ENCODE data around the gene COL23A1.
A peak's percentile ranks its signal among the peaks of the same experiment; 100 is the strongest.

COL23A1 gene

GRCh38 chr5:178462816-178463215, 127.4 kb downstream of the COL23A1 start:
- DNase-seq, result no peak

- DNase-seq, result no peak
Measured at GRCh38 chr5:178462076-178462475, 128.1 kb downstream of the COL23A1 start.

GRCh38 chr5:178461004-178461730, 129.0 kb downstream of the COL23A1 start:
- peak in 48 of 51 donors; percentile 6 to 85 (median 43) for DNase-seq

- DNase-seq, result no peak
Measured at GRCh38 chr5:178460598-178460997, 129.6 kb downstream of the COL23A1 start.

GRCh38 chr5:178460174-178460573, 130.0 kb downstream of the COL23A1 start:
- DNase-seq, result no peak

- no peak for DNase-seq
Measured at GRCh38 chr5:178458140-178458539, 132.1 kb downstream of the COL23A1 start.

- DNase-seq, result no peak
Measured at GRCh38 chr5:178457471-178457870, 132.7 kb downstream of the COL23A1 start.

GRCh38 chr5:178455480-178455835, 134.7 kb downstream of the COL23A1 start:
- DNase-seq, result no peak

- no peak for DNase-seq
Measured at GRCh38 chr5:178454821-178455479, 135.2 kb downstream of the COL23A1 start.

- DNase-seq, result no peak
Measured at GRCh38 chr5:178454303-178454702, 135.9 kb downstream of the COL23A1 start.

- DNase-seq, result no peak
Measured at GRCh38 chr5:178453224-178453623, 137.0 kb downstream of the COL23A1 start.

- no peak for DNase-seq
Measured at GRCh38 chr5:178450121-178451028, 139.8 kb downstream of the COL23A1 start.

GRCh38 chr5:178449163-178450070, 140.8 kb downstream of the COL23A1 start:
- DNase-seq, result no peak

GRCh38 chr5:178445534-178445933, 144.7 kb downstream of the COL23A1 start:
- DNase-seq, result no peak

- no peak for DNase-seq
Measured at GRCh38 chr5:178442405-178443257, 147.6 kb downstream of the COL23A1 start.

GRCh38 chr5:178441486-178442270, 148.5 kb downstream of the COL23A1 start:
- no peak for DNase-seq

- DNase-seq, result no peak
Measured at GRCh38 chr5:178440181-178440580, 150.0 kb downstream of the COL23A1 start.

GRCh38 chr5:178439493-178440180, 150.6 kb downstream of the COL23A1 start:
- no peak for DNase-seq

GRCh38 chr5:178438796-178439195, 151.4 kb downstream of the COL23A1 start:
- no peak for DNase-seq
